ENCODE measurements around the gene AOX1. TPM values are rescaled to one million over a fixed set of nuclear protein-coding genes. Genes with fewer than 3 reads are reported as not detected.

Gene AOX1
- total and polyA plus RNA-seq, 9 of the 15 experiments (the other 6 are each of a cell fraction or from before 2014, with no cell fraction given), result 0.10 to 0.55 (median 0.20) TPM; not detected in 6

DNA sequence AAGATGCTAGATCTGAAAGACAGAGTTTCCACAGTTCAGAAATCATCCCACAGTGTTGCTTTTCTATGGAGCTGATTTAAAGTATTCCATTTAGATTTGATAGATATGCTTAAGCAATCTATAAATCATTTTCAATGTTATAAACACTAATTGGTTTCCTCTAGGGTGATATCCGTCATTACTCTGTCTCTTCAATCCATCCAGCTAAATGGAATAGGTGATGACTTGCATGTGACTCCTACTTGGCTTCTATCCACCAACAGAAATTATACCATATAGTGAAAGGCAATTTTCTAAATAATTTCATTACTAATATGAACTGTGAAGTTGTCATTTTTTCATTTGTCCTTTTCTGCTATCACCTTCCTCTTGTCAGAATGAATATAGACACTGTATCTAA, 84.9 kb downstream of the AOX1 start (continued):
- TF ChIP-seq, protein P1, sequence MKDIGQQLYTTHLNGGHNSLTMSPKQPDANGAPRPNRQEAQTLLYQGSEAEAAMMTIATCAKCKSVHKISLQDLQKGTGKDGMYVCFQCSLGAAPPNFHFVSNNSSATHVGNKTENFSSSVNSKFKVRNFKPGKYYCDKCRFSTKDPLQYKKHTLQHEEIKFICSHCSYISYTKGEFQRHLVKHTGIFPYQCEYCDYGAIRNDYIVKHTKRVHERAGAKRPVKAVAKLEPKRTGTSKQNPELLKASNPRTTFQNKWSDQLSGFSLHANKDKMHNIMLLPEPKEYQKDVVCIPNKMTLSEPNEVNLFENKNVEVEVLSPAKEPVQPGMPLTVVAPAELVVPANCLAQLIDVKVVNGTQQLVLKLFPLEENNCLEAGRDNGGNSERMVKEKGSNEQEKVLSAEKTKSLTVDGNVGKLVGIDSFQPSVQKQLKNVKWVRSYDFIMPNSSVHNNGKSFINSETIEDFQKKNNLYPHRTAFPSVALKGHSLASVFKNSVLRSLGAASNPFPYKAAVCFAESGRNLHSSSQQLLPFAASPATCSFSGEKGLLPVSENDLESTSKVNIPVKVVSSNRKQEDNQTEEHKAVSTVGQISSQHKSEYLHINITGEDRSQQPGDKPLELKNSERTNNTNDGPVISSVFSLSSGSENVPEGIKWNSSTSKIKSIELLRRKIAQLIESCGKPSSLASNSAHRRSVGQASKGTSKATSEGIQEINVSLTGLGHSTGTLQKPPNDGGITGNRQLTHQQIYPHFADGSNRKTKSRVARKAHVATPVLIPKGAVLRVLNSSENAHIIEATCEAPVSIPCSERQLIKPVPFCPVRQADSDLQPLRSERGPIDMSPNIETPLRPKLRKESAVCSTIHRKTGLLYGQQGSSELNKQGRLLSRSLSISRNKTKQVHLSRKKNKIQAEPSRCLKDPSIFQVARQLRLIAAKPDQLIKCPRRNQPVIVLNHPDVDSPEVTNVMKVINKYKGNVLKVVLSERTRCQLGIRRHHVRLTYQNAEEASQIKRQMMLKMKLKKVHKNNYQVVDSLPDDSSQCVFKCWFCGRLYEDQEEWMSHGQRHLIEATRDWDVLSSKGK (CRISPR knock-in tag; IDR thresholded peaks at IDR 0.05), result no peak
- TF ChIP-seq ZBTB12 (CRISPR knock-in tag; IDR thresholded peaks at IDR 0.05), result no peak
- no peak for TF ChIP-seq ZSCAN32 (CRISPR knock-in tag; IDR thresholded peaks at IDR 0.05)
- no peak for TF ChIP-seq MTA2 (IDR thresholded peaks at IDR 0.05; ENCODE audit: low read depth)

DNA sequence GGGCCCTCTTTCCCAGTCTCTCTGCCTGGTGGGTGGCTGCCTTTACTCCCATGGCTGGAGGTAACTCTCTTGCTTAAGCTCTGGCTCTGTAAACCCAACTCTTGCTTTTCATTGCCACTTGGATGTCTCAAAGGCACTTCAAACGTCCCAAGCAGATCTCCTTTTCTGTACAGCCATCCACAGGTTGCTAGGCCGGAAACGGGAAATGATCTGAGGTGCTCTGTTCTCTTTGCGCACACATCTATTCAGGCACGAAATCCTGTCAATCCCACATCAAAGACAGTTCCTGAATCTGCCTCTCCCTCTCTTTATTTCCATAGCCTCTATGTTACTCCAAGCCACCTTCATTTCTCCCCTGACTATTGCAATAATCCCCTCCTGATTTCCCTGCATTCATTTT, 87.4 kb downstream of the AOX1 start:
- Histone ChIP-seq H3K9me3 (replicated peaks; ENCODE audit: control insufficient read depth, insufficient read depth, low read depth, low read length) (no peaks in the 10 kb centered on the region), H3K9ac (ENCODE audit: insufficient read depth in 1 of 2, low read depth in 2 of 2, low read length in 2 of 2) (no peak overlapping the region), H3K27me3 (ENCODE audit: control insufficient read depth in 2 of 2, insufficient read depth in 2 of 2, low read length in 2 of 2) (peaks cover 4 to 35% of the 10 kb centered on the region in 2 experiments; a peak in 3 of 5 replicates), H3K4me2 (ENCODE audit: insufficient read depth, low read length) (no peak overlapping the region), H3K9me1 (ENCODE audit: control insufficient read depth, insufficient read depth, low read length) (no peaks in the 10 kb centered on the region), H3K4me3 (no peak overlapping the region), H3K36me3 (ENCODE audit: control insufficient read depth, insufficient read depth, low read length) (no peaks in the 10 kb centered on the region), H2AFZ (ENCODE audit: low read depth, low read length) (no peak overlapping the region), H3K79me2 (ENCODE audit: control insufficient read depth, insufficient read depth, low read length) (no peaks in the 10 kb centered on the region), H3K27ac (ENCODE audit: extremely low read depth, low read depth, low read length) (no peak overlapping the region), H3K4me1 (replicated peaks in 1 of 2; ENCODE audit: control insufficient read depth in 2 of 2, insufficient read depth in 2 of 2, low read length in 2 of 2) (no peaks in the 10 kb centered on the region), H4K20me1 (replicated peaks; ENCODE audit: control insufficient read depth, insufficient read depth, low read length) (no peaks in the 10 kb centered on the region)
- no peak for DNase-seq (ENCODE audit: extremely low read depth in 1 of 4, low spot score in 3 of 4)
- 7% methylated on average over 5 of the region's 5 CpGs for WGBS (ENCODE audit: insufficient coverage, low coverage, missing lambda C conversion rate)
- no peak for FAIRE-seq
- TF ChIP-seq TEAD2 (tag; IDR thresholded peaks at IDR 0.05) (no peak), ZNF384 (IDR thresholded peaks at IDR 0.05; ENCODE audit: low read depth, low read length) (no peak)
- no TSS peak for BruUV-seq (replicated peaks)
- ChIA-PET CTCF (ENCODE audit: low intra/inter-chr PET ratio) (no interaction called here), POLR2A (no interaction called here)
- intact Hi-C loops (cut with micrococcal nuclease) (no loop called here), in situ Hi-C loops (cut with MboI) (no loop called here)
- ATAC-seq, result no peak

Data from K562 (cell line).